IMR-90 (cell line): ENCODE data around the gene ZNF599. TPM values are rescaled to one million over a fixed set of nuclear protein-coding genes. Genes with fewer than 3 reads are reported as not detected.

Source experiments
- ATAC-seq: fragments of 200-7000 bp; cut with Tn5 transposase; 2 replicates; pipeline ENCODE4 v1.9.1; 2020; ENCODE audit warnings: low read depth, mild to moderate bottlenecking, moderate library complexity
- BruUV-seq: library from RNA; stranded (reverse); fragments of 400-500 nt; replicated peaks from 2 replicates; lab custom pipeline; 2021; lab: Mats Ljungman, UMichigan
- CTCF ChIA-PET: fragments of 300-600 bp; formaldehyde crosslinking; extraction: SDS; loops from one replicate; lab custom pipeline; 2021; ENCODE audit warnings: antibody characterized with exemption; lab: Yijun Ruan, JAX
- POLR2A ChIA-PET: fragments of 300-600 bp; sonication (Branson Sonifier 250); formaldehyde crosslinking; loops from one replicate; lab custom pipeline; 2022; ENCODE audit warnings: antibody characterized with exemption; ENCODE audit not compliant: unreplicated experiment; lab: Charles Lee
- DNase-seq: peaks from one replicate; pipeline ENCODE4 v3.0.0; 2013
- H2AFZ ChIP-seq: replicated peaks from 2 replicates; pipeline ENCODE3; 2013; ENCODE audit warnings: low read length, mild to moderate bottlenecking; ENCODE audit not compliant: poor library complexity
- H2AK5ac ChIP-seq: 2 replicates; pipeline ENCODE4 v1.6.1; 2013; ENCODE audit warnings: low read depth, low read length, inconsistent platforms
- H2AK9ac ChIP-seq: replicated peaks from 2 replicates; pipeline ENCODE3; 2013; ENCODE audit warnings: mild to moderate bottlenecking, low read depth, low read length, moderate library complexity; ENCODE audit not compliant: poor library complexity
- H2BK120ac ChIP-seq: 2 replicates; pipeline ENCODE4 v1.6.1; 2013; ENCODE audit warnings: low read depth, low read length, inconsistent platforms
- H2BK15ac ChIP-seq: 3 replicates; pipeline ENCODE4 v1.6.1; 2013; ENCODE audit warnings: low read depth, low read length, inconsistent platforms
- H2BK20ac ChIP-seq: 2 replicates; pipeline ENCODE4 v1.6.1; 2013; ENCODE audit warnings: low read depth, mild to moderate bottlenecking, inconsistent platforms, low read length, moderate library complexity
- H2BK5ac ChIP-seq: 2 replicates; pipeline ENCODE4 v1.6.1; 2013; ENCODE audit warnings: mild to moderate bottlenecking, low read depth, low read length, inconsistent platforms; ENCODE audit not compliant: poor library complexity, severe bottlenecking
- H3K14ac ChIP-seq: replicated peaks from 2 replicates; pipeline ENCODE4 v1.6.1; 2013; ENCODE audit warnings: low read depth, low read length, inconsistent platforms
- H3K18ac ChIP-seq: 2 replicates; pipeline ENCODE4 v1.6.1; 2013; ENCODE audit warnings: low read depth, low read length, control low read depth
- H3K23ac ChIP-seq: 2 replicates; pipeline ENCODE4 v1.6.1; 2013; ENCODE audit warnings: low read depth, low read length, inconsistent platforms
- H3K27ac ChIP-seq: 2 replicates; pipeline ENCODE4 v1.5.1; 2013; ENCODE audit warnings: mild to moderate bottlenecking, control low read depth, low read length; ENCODE audit not compliant: insufficient read depth
- H3K27me3 ChIP-seq: 2 replicates; pipeline ENCODE4 v1.6.1; 2013; ENCODE audit warnings: low read length; ENCODE audit not compliant: control insufficient read depth, insufficient read depth
- H3K36me3 ChIP-seq: 2 replicates; pipeline ENCODE4 v1.6.1; 2013; ENCODE audit warnings: low read length, mixed read lengths; ENCODE audit not compliant: control insufficient read depth, insufficient read depth
- H3K4ac ChIP-seq: 2 replicates; pipeline ENCODE4 v1.6.1; 2013; ENCODE audit warnings: low read depth, low read length, inconsistent platforms
- H3K4me1 ChIP-seq: 2 replicates; pipeline ENCODE4 v1.6.1; 2013; ENCODE audit warnings: low read length, mixed read lengths; ENCODE audit not compliant: control insufficient read depth, insufficient read depth
- H3K4me2 ChIP-seq: 2 replicates; pipeline ENCODE4 v1.6.1; 2013; ENCODE audit warnings: low read depth, mild to moderate bottlenecking, control low read depth, low read length, moderate library complexity
- H3K4me3 ChIP-seq: 2 replicates; pipeline ENCODE4 v1.5.1; 2013; ENCODE audit warnings: low read depth, mild to moderate bottlenecking, control low read depth, low read length, moderate library complexity; ENCODE audit not compliant: insufficient read depth
- H3K56ac ChIP-seq: 2 replicates; pipeline ENCODE4 v1.6.1; 2013; ENCODE audit warnings: low read length, inconsistent platforms; ENCODE audit not compliant: insufficient read depth; ENCODE audit errors: extremely low read depth
- H3K79me1 ChIP-seq, 2 experiments: 2 replicates each; pipeline ENCODE4 v1.6.1; 2013; ENCODE audit warnings: low read length in 2 of 2, inconsistent platforms in 1 of 2, low read depth in 1 of 2
- H3K9ac ChIP-seq: 2 replicates; pipeline ENCODE4 v1.6.1; 2013; ENCODE audit warnings: low read depth, low read length, control low read depth
- H3K9me1 ChIP-seq: 2 replicates; pipeline ENCODE4 v1.6.1; 2013; ENCODE audit warnings: low read length, inconsistent platforms; ENCODE audit not compliant: insufficient read depth
- H3K9me3 ChIP-seq: 2 replicates; pipeline ENCODE4 v1.6.1; 2013; ENCODE audit warnings: low read length; ENCODE audit not compliant: control insufficient read depth, insufficient read depth
- H4K20me1 ChIP-seq: 2 replicates; pipeline ENCODE4 v1.6.1; 2013; ENCODE audit warnings: low read length, inconsistent platforms; ENCODE audit not compliant: insufficient read depth
- H4K5ac ChIP-seq: 2 replicates; pipeline ENCODE4 v1.6.1; 2013; ENCODE audit warnings: mild to moderate bottlenecking, low read depth, low read length, control low read depth
- H4K8ac ChIP-seq, 2 experiments: 2 replicates each; pipeline ENCODE4 v1.6.1; 2013; ENCODE audit warnings: low read depth in 2 of 2, low read length in 2 of 2, control low read depth in 1 of 2, inconsistent platforms in 1 of 2
- H4K91ac ChIP-seq: 2 replicates; pipeline ENCODE4 v1.6.1; 2013; ENCODE audit warnings: low read depth, low read length, inconsistent platforms; ENCODE audit not compliant: insufficient read depth
- BHLHE40 ChIP-seq: fragments of 150-350 bp; IDR thresholded peaks from 2 replicates; pipeline ENCODE4 v1.6.1; 2016; ENCODE audit warnings: mild to moderate bottlenecking, low read depth, low read length
- CEBPB ChIP-seq: IDR thresholded peaks from 2 replicates; pipeline ENCODE4 v1.6.1; 2012; ENCODE audit warnings: low read depth, low read length, improper control_type of control experiment
- CHD1 ChIP-seq: IDR thresholded peaks from 2 replicates; pipeline ENCODE4 v1.6.1; 2012; ENCODE audit warnings: low read depth, low read length, improper control_type of control experiment
- FOS ChIP-seq: fragments of 150-350 bp; IDR thresholded peaks from 2 replicates; pipeline ENCODE4 v1.6.1; 2016; ENCODE audit warnings: low read depth, low read length
- MAFK ChIP-seq: IDR thresholded peaks from 2 replicates; pipeline ENCODE4 v1.6.1; 2012; ENCODE audit warnings: low read depth, low read length, improper control_type of control experiment
- MAZ ChIP-seq: IDR thresholded peaks from 2 replicates; pipeline ENCODE4 v1.6.1; 2012; ENCODE audit warnings: low read depth, mild to moderate bottlenecking, low read length, improper control_type of control experiment, moderate library complexity, borderline replicate concordance
- MXI1 ChIP-seq: IDR thresholded peaks from 2 replicates; pipeline ENCODE4 v1.6.1; 2012; ENCODE audit warnings: low read depth, mild to moderate bottlenecking, low read length, moderate library complexity, borderline replicate concordance
- NFE2L2 ChIP-seq: fragments of 150-350 bp; IDR thresholded peaks from 2 replicates; pipeline ENCODE4 v1.6.1; 2016; ENCODE audit warnings: low read depth, mild to moderate bottlenecking, low read length
- POLR2A ChIP-seq: IDR thresholded peaks from 2 replicates; pipeline ENCODE4 v1.6.1; 2012; ENCODE audit warnings: mild to moderate bottlenecking, low read depth, low read length
- RAD21 ChIP-seq: IDR thresholded peaks from 2 replicates; pipeline ENCODE4 v1.6.1; 2012; ENCODE audit warnings: low read length, improper control_type of control experiment
- RCOR1 ChIP-seq: IDR thresholded peaks from 2 replicates; pipeline ENCODE4 v1.6.1; 2012; ENCODE audit warnings: mild to moderate bottlenecking, low read length, improper control_type of control experiment; ENCODE audit not compliant: insufficient replicate concordance
- RFX5 ChIP-seq: IDR thresholded peaks from 2 replicates; pipeline ENCODE4 v1.8.0; 2012; ENCODE audit warnings: low read depth, mild to moderate bottlenecking, low read length, moderate library complexity
- SMC3 ChIP-seq: fragments of 150-350 bp; IDR thresholded peaks from 2 replicates; pipeline ENCODE4 v1.6.1; 2016; ENCODE audit warnings: low read depth, mild to moderate bottlenecking, antibody characterized with exemption, low read length, moderate library complexity
- WGBS, 2 experiments: methylation state at CpG; one replicate each; pipeline versions ENCODE4 v1.1.5 to v1.1.7; 2013; ENCODE audit warnings: missing lambda C conversion rate in 2 of 2; ENCODE audit not compliant: insufficient read length in 1 of 2; ENCODE audit errors: extremely low coverage in 2 of 2; 5-methylcytosine and 5-hydroxymethylcytosine counted together
- dilution Hi-C: fragments of 300-500 bp; cut with HindIII; formaldehyde crosslinking; loops from one replicate; pipeline ENCODE4 v1.14.3; 2018; ENCODE audit warnings: low sequenced_read_pairs; ENCODE audit not compliant: unreplicated experiment
- in situ Hi-C: fragments of 300-500 bp; cut with MboI; formaldehyde crosslinking; loops from 3 replicates; pipeline ENCODE4 v1.14.3; 2019; ENCODE audit warnings: low sequenced_read_pairs, inconsistent platforms, mixed read lengths
- intact Hi-C: fragments of 100-400 bp; cut with micrococcal nuclease; formaldehyde crosslinking; loops from 2 replicates; pipeline ENCODE4 v1.10.0; 2022
- polyA plus RNA-seq, 3 experiments: library from polyadenylated mRNA; depleted of rRNA; stranded (reverse); fragments of >200 nt; gene quantifications; 2 replicates each; pipeline ENCODE4 v1.2.3, GENCODE V29; 2012; ENCODE audit warnings: low replicate concordance in 1 of 3
- total RNA-seq: library from RNA; depleted of rRNA; stranded (reverse); fragments of >200 nt; gene quantifications from 2 replicates; pipeline ENCODE4 v1.2.3, GENCODE V29; 2012
- TF ChIP-seq, protein P1 (sequence below): fragments of 150-350 bp; IDR thresholded peaks from 2 replicates; pipeline ENCODE4 v1.6.1; 2016; ENCODE audit warnings: low read depth, mild to moderate bottlenecking, low read length, moderate library complexity, borderline replicate concordance
- TF ChIP-seq, protein P2 (sequence below): conservative IDR thresholded peaks from 2 replicates; pipeline ENCODE4 v1.5.1; 2012; ENCODE audit warnings: mild to moderate bottlenecking, low read depth, low read length, improper control_type of control experiment
- TF ChIP-seq, protein P3 (sequence below): fragments of 150-350 bp; IDR thresholded peaks from 2 replicates; pipeline ENCODE4 v1.6.1; 2017; ENCODE audit warnings: mild to moderate bottlenecking, antibody characterized with exemption, low read length, low read depth

Gene ZNF599
- total and polyA plus RNA-seq, 2 of the 4 experiments (the other 2 are of a cell fraction), result 3.4 to 5.9 TPM

DNA sequence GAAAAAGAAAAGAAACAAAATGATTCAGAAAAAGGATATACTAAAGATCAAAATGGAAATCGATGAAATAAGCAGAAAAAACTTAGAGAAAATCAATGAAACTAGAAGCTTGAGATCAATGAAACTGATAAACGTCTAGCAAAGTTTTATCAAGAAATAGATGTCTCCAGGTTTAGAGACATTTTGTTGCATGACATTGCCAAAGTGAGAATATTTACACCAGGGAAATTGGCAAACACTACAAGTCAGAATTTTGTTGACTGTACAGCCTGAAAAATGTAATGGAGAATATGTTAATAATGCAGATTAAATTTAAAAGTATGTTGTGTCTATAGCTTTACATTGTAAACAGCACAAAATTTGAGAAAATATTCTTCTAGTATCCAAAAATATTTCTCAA lies 5.3 kb upstream of the ZNF599 start:
- Histone ChIP-seq H4K91ac (no peak overlapping the region), H3K23ac (no peak overlapping the region), H3K4me2 (no peak overlapping the region), H4K8ac (no peak overlapping the region), H2BK15ac (no peak overlapping the region), H4K20me1 (no peaks in the 10 kb centered on the region), H3K79me1 (no peaks in the 10 kb centered on the region), H3K4ac (no peak overlapping the region), H2AFZ (no peak overlapping the region), H3K27me3 (no peaks in the 10 kb centered on the region), H3K9me1 (no peaks in the 10 kb centered on the region), H3K14ac (no peak overlapping the region), H2BK120ac (no peak overlapping the region), H3K4me3 (no peak overlapping the region), H3K9me3 (no peaks in the 10 kb centered on the region), H4K5ac (no peak overlapping the region), H3K36me3 (no peaks in the 10 kb centered on the region), H3K9ac (no peak overlapping the region), H3K18ac (no peak overlapping the region), H3K4me1 (no peaks in the 10 kb centered on the region), H2AK9ac (no peak overlapping the region), H2BK20ac (no peak overlapping the region), H3K27ac (no peak overlapping the region), H2AK5ac (no peak overlapping the region), H2BK5ac (no peak overlapping the region), H3K56ac (no peak overlapping the region)
- in situ Hi-C loops, result no loop called here
- no peak for ATAC-seq
- ChIA-PET CTCF (no interaction called here), POLR2A (no interaction called here)
- intact Hi-C loops, result no loop called here
- no peak for DNase-seq
- dilution Hi-C loops, result no loop called here
- BruUV-seq, result no TSS peak
- TF ChIP-seq CHD1 (no peak), RCOR1 (no peak), MAZ (no peak), NFE2L2 (no peak), SMC3 (no peak), CEBPB (no peak), BHLHE40 (no peak), POLR2A (no peak), MXI1 (no peak), RAD21 (no peak), RFX5 (no peak), MAFK (no peak), FOS (no peak)
- TF ChIP-seq, protein P1, sequence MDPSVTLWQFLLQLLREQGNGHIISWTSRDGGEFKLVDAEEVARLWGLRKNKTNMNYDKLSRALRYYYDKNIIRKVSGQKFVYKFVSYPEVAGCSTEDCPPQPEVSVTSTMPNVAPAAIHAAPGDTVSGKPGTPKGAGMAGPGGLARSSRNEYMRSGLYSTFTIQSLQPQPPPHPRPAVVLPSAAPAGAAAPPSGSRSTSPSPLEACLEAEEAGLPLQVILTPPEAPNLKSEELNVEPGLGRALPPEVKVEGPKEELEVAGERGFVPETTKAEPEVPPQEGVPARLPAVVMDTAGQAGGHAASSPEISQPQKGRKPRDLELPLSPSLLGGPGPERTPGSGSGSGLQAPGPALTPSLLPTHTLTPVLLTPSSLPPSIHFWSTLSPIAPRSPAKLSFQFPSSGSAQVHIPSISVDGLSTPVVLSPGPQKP, result no peak
- TF ChIP-seq, protein P2, sequence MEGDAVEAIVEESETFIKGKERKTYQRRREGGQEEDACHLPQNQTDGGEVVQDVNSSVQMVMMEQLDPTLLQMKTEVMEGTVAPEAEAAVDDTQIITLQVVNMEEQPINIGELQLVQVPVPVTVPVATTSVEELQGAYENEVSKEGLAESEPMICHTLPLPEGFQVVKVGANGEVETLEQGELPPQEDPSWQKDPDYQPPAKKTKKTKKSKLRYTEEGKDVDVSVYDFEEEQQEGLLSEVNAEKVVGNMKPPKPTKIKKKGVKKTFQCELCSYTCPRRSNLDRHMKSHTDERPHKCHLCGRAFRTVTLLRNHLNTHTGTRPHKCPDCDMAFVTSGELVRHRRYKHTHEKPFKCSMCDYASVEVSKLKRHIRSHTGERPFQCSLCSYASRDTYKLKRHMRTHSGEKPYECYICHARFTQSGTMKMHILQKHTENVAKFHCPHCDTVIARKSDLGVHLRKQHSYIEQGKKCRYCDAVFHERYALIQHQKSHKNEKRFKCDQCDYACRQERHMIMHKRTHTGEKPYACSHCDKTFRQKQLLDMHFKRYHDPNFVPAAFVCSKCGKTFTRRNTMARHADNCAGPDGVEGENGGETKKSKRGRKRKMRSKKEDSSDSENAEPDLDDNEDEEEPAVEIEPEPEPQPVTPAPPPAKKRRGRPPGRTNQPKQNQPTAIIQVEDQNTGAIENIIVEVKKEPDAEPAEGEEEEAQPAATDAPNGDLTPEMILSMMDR, result no peak
- TF ChIP-seq, protein P3, sequence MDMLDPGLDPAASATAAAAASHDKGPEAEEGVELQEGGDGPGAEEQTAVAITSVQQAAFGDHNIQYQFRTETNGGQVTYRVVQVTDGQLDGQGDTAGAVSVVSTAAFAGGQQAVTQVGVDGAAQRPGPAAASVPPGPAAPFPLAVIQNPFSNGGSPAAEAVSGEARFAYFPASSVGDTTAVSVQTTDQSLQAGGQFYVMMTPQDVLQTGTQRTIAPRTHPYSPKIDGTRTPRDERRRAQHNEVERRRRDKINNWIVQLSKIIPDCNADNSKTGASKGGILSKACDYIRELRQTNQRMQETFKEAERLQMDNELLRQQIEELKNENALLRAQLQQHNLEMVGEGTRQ, result no peak
- no CpG with 5 or more reads among the region's 2 CpGs for WGBS, 2 experiments
